GM19240 (cell line): ENCODE measurements around the gene CARHSP1.
"Not testable (repeated sequence)": the region's sequence is repeated elsewhere in the genome, so short reads cannot be mapped to it uniquely, and the experiment has no call there.

Source experiments
- DNase-seq: peaks from one replicate; pipeline ENCODE4 v3.0.0; 2011; ENCODE audit warnings: low spot score; ENCODE audit not compliant: insufficient read length

The CARHSP1 gene

GRCh38 chr16:8855051-8855786 lies 13.6 kb downstream of the CARHSP1 start:
- DNase-seq = no peak

- DNase-seq = no peak
Observed at GRCh38 chr16:8854298-8854948, 14.4 kb downstream of the CARHSP1 start.

GRCh38 chr16:8853611-8854010 lies 15.2 kb downstream of the CARHSP1 start:
- no peak for DNase-seq

GRCh38 chr16:8853150-8853549 lies 15.7 kb downstream of the CARHSP1 start:
- no peak for DNase-seq

- DNase-seq = no peak
Observed at GRCh38 chr16:8852534-8852933, 16.3 kb downstream of the CARHSP1 start.

- DNase-seq = no peak
Observed at GRCh38 chr16:8851761-8852403, 16.9 kb downstream of the CARHSP1 start.

- no peak for DNase-seq
Observed at GRCh38 chr16:8850279-8850885, 18.4 kb downstream of the CARHSP1 start.

- no peak for DNase-seq
Observed at GRCh38 chr16:8849411-8850011, 19.3 kb downstream of the CARHSP1 start.

- DNase-seq = no peak
Observed at GRCh38 chr16:8848939-8849391, 19.8 kb downstream of the CARHSP1 start.

- DNase-seq = no peak
Observed at GRCh38 chr16:8848231-8848938, 20.4 kb downstream of the CARHSP1 start.

- no peak for DNase-seq
Observed at GRCh38 chr16:8847623-8848022, 21.2 kb downstream of the CARHSP1 start.

- no peak for DNase-seq
Observed at GRCh38 chr16:8847145-8847544, 21.7 kb downstream of the CARHSP1 start.

- no peak for DNase-seq
Observed at GRCh38 chr16:8846401-8846932, 22.3 kb downstream of the CARHSP1 start.

GRCh38 chr16:8845699-8846298 lies 23.0 kb downstream of the CARHSP1 start:
- no peak for DNase-seq

GRCh38 chr16:8843296-8843695 lies 25.5 kb downstream of the CARHSP1 start:
- not testable (repeated sequence) for DNase-seq

GRCh38 chr16:8842016-8842415 lies 26.8 kb downstream of the CARHSP1 start:
- DNase-seq = not testable (repeated sequence)

- not testable (repeated sequence) for DNase-seq
Observed at GRCh38 chr16:8837594-8837993, 31.2 kb downstream of the CARHSP1 start.

GRCh38 chr16:8836797-8837196 lies 32.0 kb downstream of the CARHSP1 start:
- not testable (repeated sequence) for DNase-seq

- DNase-seq = no peak
Observed at GRCh38 chr16:8832717-8833105, 36.1 kb downstream of the CARHSP1 start.
